ENCODE data around the gene SLCO2A1.

- TF ChIP-seq CTCF (IDR thresholded peaks at IDR 0.05), result no peak
- no peak for TF ChIP-seq POLR2A (IDR thresholded peaks at IDR 0.05)
Measured at GRCh38 chr3:133895208-133896001, 134.3 kb downstream of the SLCO2A1 start, which contains the start of gene RAB6B.

Measured in testis (tissue), 2 donors.